ENCODE measurements around the gene CARD10.

- TF ChIP-seq CTCF (IDR thresholded peaks at IDR 0.05; ENCODE audit: low read depth, low read length) = peak; percentile 84
- no peak for TF ChIP-seq POLR2A (IDR thresholded peaks at IDR 0.05; ENCODE audit: extremely low read depth, insufficient read length)
Observed at GRCh38 chr22:37472418-37473006, 46.7 kb downstream of the CARD10 start.
